CD4-positive, alpha-beta T cell (primary cell): ENCODE data around the gene ZNF565. TPM values are rescaled to one million over a fixed set of nuclear protein-coding genes. Genes with fewer than 3 reads are reported as not detected.

Source experiments
- ATAC-seq: fragments of 200-7000 bp; cut with Tn5 transposase; one replicate; pipeline ENCODE4 v1.10.0; 2022; ENCODE audit warnings: mild to moderate bottlenecking; ENCODE audit not compliant: poor library complexity
- CTCF ChIA-PET: fragments of 350-600 bp; sonication (Branson Sonifier 250); formaldehyde crosslinking; loops from one replicate; lab custom pipeline; 2021; ENCODE audit warnings: antibody characterized with exemption, inconsistent platforms; lab: Charles Lee
- POLR2A ChIA-PET: fragments of 350-600 bp; sonication (Branson Sonifier 250); formaldehyde crosslinking; loops from one replicate; lab custom pipeline; 2021; ENCODE audit warnings: antibody characterized with exemption, inconsistent platforms; lab: Charles Lee
- DNase-seq, 14 experiments: peaks; one replicate each; pipeline ENCODE4 v3.0.0-alpha.2; 2013 to 2020; ENCODE audit warnings: mixed read lengths in 2 of 14
- H3K27ac ChIP-seq, 2 donors: one replicate each; pipeline versions ENCODE4 v1.5.1 to v1.7.0; 2013; ENCODE audit warnings: low read length in 2 of 2, low read depth in 1 of 2, mild to moderate bottlenecking in 1 of 2
- H3K27me3 ChIP-seq, 2 experiments: 1 replicate in 1 of 2; 2 replicates in 1 of 2; pipeline versions ENCODE4 v1.6.1 to v1.7.0; 2013; ENCODE audit warnings: low read length in 2 of 2, control low read depth in 1 of 2, mild to moderate bottlenecking in 1 of 2, moderate library complexity in 1 of 2; ENCODE audit not compliant: insufficient read depth in 2 of 2, control insufficient read depth in 1 of 2
- H3K36me3 ChIP-seq: one replicate; pipeline ENCODE4 v1.6.1; 2013; ENCODE audit warnings: low read length, control low read depth; ENCODE audit not compliant: insufficient read depth
- H3K4me1 ChIP-seq: one replicate; pipeline ENCODE4 v1.6.1; 2013; ENCODE audit warnings: low read length, control low read depth; ENCODE audit not compliant: insufficient read depth
- H3K4me3 ChIP-seq: one replicate; pipeline ENCODE4 v1.5.1; 2013; ENCODE audit warnings: mild to moderate bottlenecking, low read length, moderate library complexity
- H3K9me3 ChIP-seq, 2 experiments: 1 replicate in 1 of 2; 2 replicates in 1 of 2; pipeline versions ENCODE4 v1.6.1 to v1.7.0; 2013; ENCODE audit warnings: low read length in 2 of 2, mild to moderate bottlenecking in 2 of 2, control low read depth in 1 of 2, moderate library complexity in 1 of 2; ENCODE audit not compliant: control insufficient read depth in 1 of 2, insufficient read depth in 1 of 2
- H3K27ac Mint-ChIP-seq: one replicate; pipeline ENCODE4 v1.8.0; 2020; ENCODE audit warnings: mixed read lengths
- H3K27me3 Mint-ChIP-seq: one replicate; pipeline ENCODE4 v1.8.0; 2021; ENCODE audit warnings: mixed read lengths
- H3K36me3 Mint-ChIP-seq: one replicate; pipeline ENCODE4 v1.8.0; 2021; ENCODE audit warnings: low read depth, mixed read lengths
- H3K4me1 Mint-ChIP-seq: one replicate; pipeline ENCODE4 v1.8.0; 2021; ENCODE audit warnings: low read depth, mixed read lengths
- H3K4me3 Mint-ChIP-seq: one replicate; pipeline ENCODE4 v1.8.0; 2020; ENCODE audit warnings: mild to moderate bottlenecking, mixed read lengths
- H3K9me3 Mint-ChIP-seq: one replicate; pipeline ENCODE4 v1.8.0; 2020; ENCODE audit warnings: mixed read lengths
- CTCF ChIP-seq: fragments of 200-600 bp; IDR thresholded peaks from one replicate; pipeline ENCODE4 v1.8.0; 2022; ENCODE audit warnings: antibody characterized with exemption, mild to moderate bottlenecking
- intact Hi-C, 2 experiments: fragments of 100-400 bp; cut with DNase I in 1 of 2; cut with micrococcal nuclease in 1 of 2; formaldehyde crosslinking; loops; one replicate each; pipeline versions ENCODE4 v1.15.1 to v1.9.0; 2023 to 2025; cut with DNase I, micrococcal nuclease
- total RNA-seq, 174 experiments: library from RNA in 2 of 174; stranded (reverse) in 2 of 174; gene quantifications; one replicate each; pipeline ENCODE4 v1.2.3 and lab custom pipeline; 2021 to 2026

The ZNF565 gene
- total RNA-seq, 2 experiments from 2014 or later: 7.6 to 8.5 TPM

DNA sequence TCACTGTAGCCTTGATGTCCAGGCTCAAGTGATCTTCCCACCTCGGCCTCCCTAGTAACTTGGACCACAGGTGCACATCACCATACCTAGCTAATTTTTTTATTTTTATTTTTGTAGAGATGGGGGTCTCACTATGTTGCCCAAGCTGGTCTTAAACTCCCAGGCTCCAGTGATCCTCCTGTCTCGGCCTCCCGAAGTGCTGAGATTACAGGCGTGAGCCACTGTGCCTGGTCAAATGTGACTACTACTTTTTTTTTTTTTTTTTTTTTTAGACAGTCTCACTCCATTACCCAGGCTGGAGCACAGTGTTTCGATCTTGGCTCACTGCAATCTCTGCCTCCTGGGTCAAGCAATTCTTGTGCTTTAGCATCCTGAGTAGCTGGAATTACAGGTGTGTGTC lies 41.6 kb downstream of the ZNF565 start:
- no peak for ATAC-seq
- H3K9me3 Mint-ChIP-seq: no peaks in the 10 kb centered on the region

DNA sequence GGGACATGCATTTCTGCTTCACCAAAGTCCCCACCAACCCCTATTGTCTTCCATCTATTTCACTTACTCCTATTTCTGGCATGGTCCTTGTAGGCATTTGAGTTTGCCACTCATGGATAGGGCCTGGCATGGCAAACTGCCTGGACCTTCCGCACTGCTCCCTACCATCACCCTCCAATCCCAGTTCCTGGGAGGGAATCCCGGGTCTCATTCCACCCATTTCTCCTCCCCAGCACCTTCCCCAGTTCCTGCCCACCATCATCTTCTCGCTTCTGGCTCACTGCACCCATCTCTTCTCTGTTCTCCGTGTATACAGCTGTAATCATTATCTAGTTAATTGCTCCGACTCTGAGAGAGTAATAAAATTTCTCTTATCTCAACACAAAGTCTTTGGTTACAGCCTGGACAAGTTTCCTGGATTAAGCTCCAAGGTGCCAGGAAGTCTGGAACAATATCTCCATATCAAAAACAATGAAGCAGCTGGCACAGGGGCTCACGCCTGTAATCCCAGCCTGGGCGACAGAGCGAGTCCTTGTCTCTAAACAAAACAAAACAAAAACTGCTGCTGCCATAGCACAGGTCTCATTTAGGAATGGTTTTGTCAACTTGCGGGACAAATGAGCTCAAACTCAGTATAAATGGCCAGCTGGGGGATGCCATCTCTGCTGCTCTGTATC lies 45.2 kb downstream of the ZNF565 start:
- ATAC-seq: no peak
- Mint-ChIP-seq H3K4me1 (peaks cover 4% of the 10 kb centered on the region), H3K27ac (no peak overlapping the region), H3K4me3 (no peak overlapping the region), H3K9me3 (no peaks in the 10 kb centered on the region), H3K36me3 (no peaks in the 10 kb centered on the region), H3K27me3 (no peaks in the 10 kb centered on the region)
- Histone ChIP-seq H3K36me3 (no peaks in the 10 kb centered on the region), H3K27me3 (no peaks in the 10 kb centered on the region), H3K4me3 (no peak overlapping the region), H3K4me1 (peaks cover 4% of the 10 kb centered on the region), H3K27ac (no peak overlapping the region), H3K9me3 (no peaks in the 10 kb centered on the region)
- ChIA-PET POLR2A (interaction anchor here (1.4 to 2.3 kb wide), 2 partner anchors 41 to 54 kb away, joined by 7 to 12 read pairs; partner anchors contain the start of genes POLR2I and TBCB), CTCF (interaction anchor here (2.0 kb wide), 1 partner anchor 41 kb away, joined by 19 read pairs; no protein-coding TSS in a partner anchor)
- TF ChIP-seq CTCF: no peak
- intact Hi-C loops: no loop called here
- DNase-seq: no peak

More for the DNA sequence above, 41.6 kb downstream of the ZNF565 start:
- Histone ChIP-seq H3K27me3 (no peaks in the 10 kb centered on the region), H3K9me3 (no peaks in the 10 kb centered on the region), H3K4me1 (peaks cover 4% of the 10 kb centered on the region), H3K27ac (no peak overlapping the region), H3K36me3 (no peaks in the 10 kb centered on the region), H3K4me3 (no peak overlapping the region)
- H3K4me1 Mint-ChIP-seq: peaks cover 4% of the 10 kb centered on the region
- no peak overlapping the region for H3K4me3 Mint-ChIP-seq
- H3K27me3 Mint-ChIP-seq: no peaks in the 10 kb centered on the region
- intact Hi-C loops: loop anchor here in 1 of 2 experiments (2.0 to 5.0 kb wide), 2 partner anchors 112 to 216 kb away; no protein-coding TSS in a partner anchor
- TF ChIP-seq CTCF: no peak
- ChIA-PET POLR2A (interaction anchor here (0.6 to 1.3 kb wide), 2 partner anchors 33 to 47 kb away, joined by 3 read pairs; partner anchors contain the start of gene CAPNS1), CTCF (interaction anchor here (1.7 kb wide), 1 partner anchor 45 kb away, joined by 4 read pairs; no protein-coding TSS in a partner anchor)
- no peak overlapping the region for H3K27ac Mint-ChIP-seq
- DNase-seq: no peak
- no peaks in the 10 kb centered on the region for H3K36me3 Mint-ChIP-seq

DNA sequence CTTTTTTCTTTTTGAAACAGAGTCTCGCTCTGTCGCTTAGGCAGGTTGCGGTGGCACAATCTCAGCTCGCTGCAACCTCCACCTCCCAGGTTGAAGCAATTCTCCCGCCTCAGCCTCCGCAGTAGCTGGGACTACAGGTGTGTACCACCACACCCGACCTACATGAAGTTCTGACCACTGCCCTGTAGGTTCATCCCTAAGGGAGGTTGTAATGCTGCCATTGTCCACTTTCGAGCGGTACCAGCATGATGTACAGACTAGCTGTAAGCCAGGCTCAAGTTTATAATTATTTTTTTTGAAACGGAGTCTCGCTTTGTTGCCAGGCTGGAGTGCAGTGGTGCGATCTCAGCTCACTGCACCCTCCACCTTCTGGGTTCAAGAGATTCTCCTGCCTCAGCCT lies 50.7 kb downstream of the ZNF565 start:
- no peak overlapping the region for H3K27ac ChIP-seq
- no peak for TF ChIP-seq CTCF
- H3K9me3 ChIP-seq: no peaks in the 10 kb centered on the region
- DNase-seq (no peak), ATAC-seq (no peak)
- no peaks in the 10 kb centered on the region for H3K9me3 Mint-ChIP-seq
- H3K4me3 Mint-ChIP-seq: no peak overlapping the region
- H3K4me1 Mint-ChIP-seq: no peaks in the 10 kb centered on the region
- H3K4me3 ChIP-seq: no peak overlapping the region
- intact Hi-C loops: no loop called here
- no peaks in the 10 kb centered on the region for H3K36me3 ChIP-seq
- no peaks in the 10 kb centered on the region for H3K4me1 ChIP-seq
- H3K36me3 Mint-ChIP-seq: no peaks in the 10 kb centered on the region
- no peaks in the 10 kb centered on the region for H3K27me3 Mint-ChIP-seq
- POLR2A ChIA-PET: no interaction called here
- no peak overlapping the region for H3K27ac Mint-ChIP-seq
- CTCF ChIA-PET: no interaction called here
- H3K27me3 ChIP-seq: no peaks in the 10 kb centered on the region
